GM23338 (cell line): Measurements from ENCODE around the gene SH3PXD2B. TPM values are rescaled to one million over a fixed set of nuclear protein-coding genes. Genes with fewer than 3 reads are reported as not detected.

Source experiments
- CTCF ChIP-seq, 2 experiments: fragments of 200-600 bp in 1 of 2; sonication (generic) in 1 of 2; conservative IDR thresholded peaks; 2 replicates each; pipeline versions ENCODE4 v1.5.1 to v1.6.1; 2016 to 2017; ENCODE audit warnings: antibody characterized with exemption in 2 of 2, low read depth in 2 of 2, mild to moderate bottlenecking in 2 of 2, moderate library complexity in 1 of 2
- EZH2 ChIP-seq: fragments of 200-600 bp; sonication (generic); IDR thresholded peaks from one replicate; pipeline ENCODE4 v1.8.0; 2017; ENCODE audit warnings: antibody characterized with exemption, mild to moderate bottlenecking, low read depth; ENCODE audit not compliant: unreplicated experiment
- EZH2phosphoT487 ChIP-seq: fragments of 200-600 bp; sonication (generic); IDR thresholded peaks from one replicate; pipeline ENCODE4 v1.8.1; 2018; ENCODE audit warnings: antibody characterized with exemption; ENCODE audit not compliant: unreplicated experiment
- POLR2AphosphoS5 ChIP-seq: IDR thresholded peaks from 2 replicates; pipeline ENCODE4 v1.6.1; 2016; ENCODE audit warnings: antibody characterized with exemption, low read depth
- REST ChIP-seq: IDR thresholded peaks from one replicate; pipeline ENCODE4 v1.6.1; 2018; ENCODE audit warnings: antibody characterized with exemption; ENCODE audit not compliant: unreplicated experiment
- STAT1 ChIP-seq: IDR thresholded peaks from one replicate; pipeline ENCODE4 v1.6.1; 2016; ENCODE audit warnings: antibody characterized with exemption; ENCODE audit not compliant: unreplicated experiment
- ZNF114 ChIP-seq: fragments of 250-450 bp; sonication (Bioruptor Pico); IDR thresholded peaks from 2 replicates; pipeline ENCODE4 v1.5.0; 2020; ENCODE audit warnings: mild to moderate bottlenecking, moderate library complexity
- ZNF331 ChIP-seq: fragments of 250-450 bp; sonication (Bioruptor Pico); IDR thresholded peaks from 2 replicates; pipeline ENCODE4 v1.5.0; 2020; ENCODE audit warnings: low read depth, mild to moderate bottlenecking, moderate library complexity
- ZNF462 ChIP-seq: fragments of 250-450 bp; sonication (Bioruptor Pico); IDR thresholded peaks from 2 replicates; pipeline ENCODE4 v1.5.0; 2020; ENCODE audit warnings: mild to moderate bottlenecking, moderate library complexity
- polyA plus RNA-seq: library from polyadenylated mRNA; unstranded; fragments of >200 nt; fragmentation: Nextera tagmentation; extraction: Ambion mirVana; gene quantifications from 2 replicates; pipeline ENCODE4 v1.2.1, GENCODE V29; 2016
- total RNA-seq: library from RNA; depleted of rRNA; stranded (reverse); fragments of >200 nt; shearing (Covaris generic); gene quantifications from 2 replicates; pipeline ENCODE4 v1.2.3, GENCODE V29; 2014

Gene SH3PXD2B
- total and polyA plus RNA-seq, 2 experiments from 2014 or later, result 40.2 to 52.5 TPM

- no peak for TF ChIP-seq ZNF462 (CRISPR knock-in tag)
- no peak for TF ChIP-seq POLR2AphosphoS5
- no peak for TF ChIP-seq EZH2
- no peak for TF ChIP-seq ZNF331 (CRISPR knock-in tag)
- no peak for TF ChIP-seq ZNF114 (CRISPR knock-in tag)
- no peak for TF ChIP-seq EZH2phosphoT487
- no peak for TF ChIP-seq CTCF (conservative IDR thresholded peaks at IDR 0.05; ENCODE audit: low read depth in 2 of 2)
- no peak for TF ChIP-seq STAT1
- no peak for TF ChIP-seq REST
Observed at GRCh38 chr5:172399826-172400225, 54.5 kb downstream of the SH3PXD2B start (continued).
